ENCODE data around the gene RFXAP. TPM values are rescaled to one million over a fixed set of nuclear protein-coding genes. Genes with fewer than 3 reads are reported as not detected.

The RFXAP gene
- total RNA-seq, 1 experiment from 2014 or later: 11.5 TPM

GRCh38 chr13:36822785-36823184 is 3.8 kb downstream of the RFXAP start:
- Histone ChIP-seq H3K36me3 (ENCODE audit: control insufficient read depth, insufficient read depth, low read length) (no peaks in the 10 kb centered on the region), H3K27me3 (replicated peaks; ENCODE audit: control insufficient read depth, insufficient read depth, low read length) (no peaks in the 10 kb centered on the region), H3K4me3 (ENCODE audit: low read depth, low read length) (no peak overlapping the region), H3K9me3 (no peaks in the 10 kb centered on the region), H3K4me1 (peaks cover 10% of the 10 kb centered on the region)
- no TSS peak for BruUV-seq (replicated peaks)
- CTCF ChIA-PET: no interaction called here
- H3K4me1 Mint-ChIP-seq (ENCODE audit: low read depth, unreplicated experiment): peaks cover 13% of the 10 kb centered on the region
- no peak overlapping the region for H3K4me3 Mint-ChIP-seq (ENCODE audit: unreplicated experiment)
- peaks cover 4% of the 10 kb centered on the region for H3K36me3 Mint-ChIP-seq (ENCODE audit: insufficient read depth, unreplicated experiment)
- no peak for TF ChIP-seq CTCF (IDR thresholded peaks at IDR 0.05; ENCODE audit: insufficient read depth in 1 of 2, low read depth in 1 of 2, low read length in 1 of 2, severe bottlenecking in 1 of 2, unreplicated experiment in 1 of 2)
- POLR2A ChIA-PET: no interaction called here
- no peaks in the 10 kb centered on the region for H3K27me3 Mint-ChIP-seq (ENCODE audit: insufficient read depth, unreplicated experiment)
- H3K27ac Mint-ChIP-seq (ENCODE audit: unreplicated experiment): no peak overlapping the region
- DNase-seq: no peak
- no peaks in the 10 kb centered on the region for H3K9me3 Mint-ChIP-seq (ENCODE audit: unreplicated experiment)
- intact Hi-C loops (cut with micrococcal nuclease; ENCODE audit: unreplicated experiment): no loop called here

GRCh38 chr13:36829753-36830152 is 10.7 kb downstream of the RFXAP start:
- Mint-ChIP-seq H3K36me3 (ENCODE audit: insufficient read depth, unreplicated experiment) (peaks cover 5% of the 10 kb centered on the region), H3K27ac (ENCODE audit: unreplicated experiment) (no peak overlapping the region), H3K27me3 (ENCODE audit: insufficient read depth, unreplicated experiment) (no peaks in the 10 kb centered on the region), H3K9me3 (ENCODE audit: unreplicated experiment) (no peaks in the 10 kb centered on the region), H3K4me3 (ENCODE audit: unreplicated experiment) (no peak overlapping the region), H3K4me1 (ENCODE audit: low read depth, unreplicated experiment) (no peaks in the 10 kb centered on the region)
- no TSS peak for BruUV-seq (replicated peaks)
- no peak for DNase-seq
- TF ChIP-seq CTCF (IDR thresholded peaks at IDR 0.05; ENCODE audit: insufficient read depth in 1 of 2, low read depth in 1 of 2, low read length in 1 of 2, severe bottlenecking in 1 of 2, unreplicated experiment in 1 of 2): no peak
- H3K4me3 ChIP-seq (ENCODE audit: low read depth, low read length): no peak overlapping the region
- H3K27me3 ChIP-seq (replicated peaks; ENCODE audit: control insufficient read depth, insufficient read depth, low read length): no peaks in the 10 kb centered on the region
- no peaks in the 10 kb centered on the region for H3K36me3 ChIP-seq (ENCODE audit: control insufficient read depth, insufficient read depth, low read length)
- ChIA-PET CTCF (interaction anchor here (0.9 kb wide), 1 partner anchor 53 kb away, joined by 3 read pairs; no protein-coding TSS in a partner anchor), POLR2A (no interaction called here)
- H3K4me1 ChIP-seq: no peaks in the 10 kb centered on the region
- intact Hi-C loops (cut with micrococcal nuclease; ENCODE audit: unreplicated experiment): no loop called here
- no peaks in the 10 kb centered on the region for H3K9me3 ChIP-seq

GRCh38 chr13:36831291-36831690 is 12.3 kb downstream of the RFXAP start:
- Mint-ChIP-seq H3K36me3 (ENCODE audit: insufficient read depth, unreplicated experiment) (peaks cover 5% of the 10 kb centered on the region), H3K9me3 (ENCODE audit: unreplicated experiment) (no peaks in the 10 kb centered on the region), H3K27ac (ENCODE audit: unreplicated experiment) (no peak overlapping the region), H3K4me1 (ENCODE audit: low read depth, unreplicated experiment) (no peaks in the 10 kb centered on the region), H3K27me3 (ENCODE audit: insufficient read depth, unreplicated experiment) (no peaks in the 10 kb centered on the region), H3K4me3 (ENCODE audit: unreplicated experiment) (no peak overlapping the region)
- ChIA-PET POLR2A (no interaction called here), CTCF (no interaction called here)
- no peak overlapping the region for H3K4me3 ChIP-seq (ENCODE audit: low read depth, low read length)
- no peak for TF ChIP-seq CTCF (IDR thresholded peaks at IDR 0.05; ENCODE audit: insufficient read depth in 1 of 2, low read depth in 1 of 2, low read length in 1 of 2, severe bottlenecking in 1 of 2, unreplicated experiment in 1 of 2)
- DNase-seq: no peak
- intact Hi-C loops (cut with micrococcal nuclease; ENCODE audit: unreplicated experiment): no loop called here
- H3K4me1 ChIP-seq: no peaks in the 10 kb centered on the region
- no peaks in the 10 kb centered on the region for H3K27me3 ChIP-seq (replicated peaks; ENCODE audit: control insufficient read depth, insufficient read depth, low read length)
- no TSS peak for BruUV-seq (replicated peaks)
- H3K9me3 ChIP-seq: no peaks in the 10 kb centered on the region
- H3K36me3 ChIP-seq (ENCODE audit: control insufficient read depth, insufficient read depth, low read length): no peaks in the 10 kb centered on the region

All from Caco-2 (cell line).